AG04449 (cell line): Measurements from ENCODE around the gene HDAC4.

ENCODE experiments used
- CTCF ChIA-PET: fragments of 350-600 bp; formaldehyde crosslinking; extraction: SDS; loops from one replicate; lab custom pipeline; 2021; ENCODE audit warnings: antibody characterized with exemption; lab: Yijun Ruan, JAX
- POLR2A ChIA-PET: fragments of 400-600, 350-600 bp; formaldehyde crosslinking; extraction: SDS; loops from one replicate; lab custom pipeline; 2020; ENCODE audit warnings: antibody characterized with exemption, inconsistent platforms; lab: Yijun Ruan, JAX
- DNase-seq: peaks from one replicate; pipeline ENCODE4 v3.0.0-alpha.2; 2010; ENCODE audit warnings: low read depth, low spot score
- H3K4me3 ChIP-seq: 2 replicates; pipeline ENCODE4 v1.5.1; 2011; ENCODE audit warnings: low read depth, mild to moderate bottlenecking, control low read depth, low read length
- CTCF ChIP-seq: IDR thresholded peaks from one replicate; pipeline ENCODE4 v1.5.1; 2011; ENCODE audit warnings: mild to moderate bottlenecking, moderate library complexity, low read length, control low read depth, inconsistent platforms; ENCODE audit not compliant: insufficient read depth; ENCODE audit errors: missing control alignments

The HDAC4 gene

GRCh38 chr2:239245872-239246721 is 154.7 kb downstream of the HDAC4 start:
- DNase-seq = no peak
- ChIA-PET CTCF (interaction anchor here (0.8 kb wide), 1 partner anchor 11 kb away, joined by 3 read pairs; no protein-coding TSS in a partner anchor), POLR2A (no interaction called here)
- H3K4me3 ChIP-seq = no peak overlapping the region
- no peak for TF ChIP-seq CTCF

GRCh38 chr2:239245107-239245506 is 155.7 kb downstream of the HDAC4 start:
- CTCF ChIA-PET = no interaction called here
- no peak overlapping the region for H3K4me3 ChIP-seq
- no peak for DNase-seq
- POLR2A ChIA-PET = no interaction called here
- TF ChIP-seq CTCF = no peak

- POLR2A ChIA-PET = no interaction called here
- no peak for DNase-seq
- TF ChIP-seq CTCF = no peak
- no peak overlapping the region for H3K4me3 ChIP-seq
- CTCF ChIA-PET = no interaction called here
Measured at GRCh38 chr2:239244625-239245024, 156.2 kb downstream of the HDAC4 start.

GRCh38 chr2:239241431-239241960 is 159.3 kb downstream of the HDAC4 start:
- TF ChIP-seq CTCF = no peak
- no peak overlapping the region for H3K4me3 ChIP-seq
- no peak for DNase-seq
- CTCF ChIA-PET = no interaction called here
- POLR2A ChIA-PET = no interaction called here

GRCh38 chr2:239240414-239240881 is 160.4 kb downstream of the HDAC4 start:
- POLR2A ChIA-PET = no interaction called here
- DNase-seq = no peak
- CTCF ChIA-PET = no interaction called here
- TF ChIP-seq CTCF = no peak
- no peak overlapping the region for H3K4me3 ChIP-seq
